K562 (cell line): ENCODE data around the gene OVCA2. TPM values are rescaled to one million over a fixed set of nuclear protein-coding genes. Genes with fewer than 3 reads are reported as not detected.

Experiments used
- ATAC-seq: fragments of 200-7000 bp; cut with Tn5 transposase; 3 replicates; pipeline ENCODE4 v1.9.1; 2020; ENCODE audit warnings: moderate library complexity
- BruUV-seq: library from RNA; stranded (reverse); fragments of 400-500 nt; replicated peaks from 2 replicates; lab custom pipeline; 2021; lab: Mats Ljungman, UMichigan
- CTCF ChIA-PET: fragments of 300-600 bp; formaldehyde crosslinking; extraction: SDS; loops from one replicate; lab custom pipeline; 2021; ENCODE audit warnings: low intra/inter-chr PET ratio; lab: Yijun Ruan, JAX
- POLR2A ChIA-PET: fragments of 300-600, 350-650 bp; sonication (Branson Sonifier 250); formaldehyde crosslinking; extraction: SDS; loops from one replicate; lab custom pipeline; 2021; ENCODE audit warnings: antibody characterized with exemption, inconsistent platforms; lab: Yijun Ruan, JAX
- DNase-seq, 4 experiments: peaks; one replicate each; pipeline versions ENCODE4 v3.0.0 to v3.0.0-alpha.2; 2011 to 2018; ENCODE audit warnings: low spot score in 3 of 4, mixed read lengths in 3 of 4; ENCODE audit errors: extremely low read depth in 1 of 4
- FAIRE-seq: peaks from 2 replicates; lab custom pipeline; 2011; peaks lifted over from hg19 to GRCh38; lab: Jason Lieb, UNC
- H2AFZ ChIP-seq: 2 replicates; pipeline ENCODE4 v1.6.0; 2011; ENCODE audit warnings: low read depth, low read length, control low read depth, inconsistent platforms
- H3K27ac ChIP-seq: fragments of 200-600 bp; 3 replicates; pipeline ENCODE4 v1.8.0; 2011; ENCODE audit warnings: low read depth, mild to moderate bottlenecking, control low read depth, inconsistent platforms, low read length, moderate library complexity, mixed read lengths; ENCODE audit errors: extremely low read depth
- H3K27me3 ChIP-seq, 2 experiments: fragments of 300-600 bp in 1 of 2; 2 replicates in 1 of 2; 3 replicates in 1 of 2; pipeline versions ENCODE4 v1.6.0 to v1.8.0; 2011; ENCODE audit warnings: inconsistent platforms in 2 of 2, low read length in 2 of 2, mild to moderate bottlenecking in 1 of 2, mixed read lengths in 1 of 2, moderate library complexity in 1 of 2; ENCODE audit not compliant: control insufficient read depth in 2 of 2, insufficient read depth in 2 of 2
- H3K36me3 ChIP-seq: fragments of 300-600 bp; 3 replicates; pipeline ENCODE4 v1.8.0; 2011; ENCODE audit warnings: mild to moderate bottlenecking, low read length, inconsistent platforms; ENCODE audit not compliant: control insufficient read depth, insufficient read depth
- H3K4me1 ChIP-seq, 2 experiments: fragments of 200-600 bp in 1 of 2; replicated peaks in 1 of 2; 2 replicates in 1 of 2; 3 replicates in 1 of 2; pipeline versions ENCODE4 v1.5.1 to v1.8.0; 2011; ENCODE audit warnings: inconsistent platforms in 2 of 2, low read length in 2 of 2, mild to moderate bottlenecking in 1 of 2, mixed read lengths in 1 of 2, moderate library complexity in 1 of 2; ENCODE audit not compliant: control insufficient read depth in 2 of 2, insufficient read depth in 2 of 2
- H3K4me2 ChIP-seq: 2 replicates; pipeline ENCODE4 v1.6.1; 2011; ENCODE audit warnings: low read length, control low read depth, inconsistent platforms, mixed read lengths; ENCODE audit not compliant: insufficient read depth
- H3K4me3 ChIP-seq: fragments of 200-600 bp; sonication (generic), shearing (Covaris generic); 2 replicates; pipeline ENCODE4 v1.5.1; 2016; ENCODE audit warnings: control low read depth, inconsistent platforms
- H3K79me2 ChIP-seq: fragments of 200-600 bp; 3 replicates; pipeline ENCODE4 v1.8.0; 2011; ENCODE audit warnings: low read length, inconsistent platforms; ENCODE audit not compliant: control insufficient read depth, insufficient read depth
- H3K9ac ChIP-seq, 2 experiments: 2 replicates each; pipeline versions ENCODE4 v1.6.0 to v1.6.1; 2011; ENCODE audit warnings: low read depth in 2 of 2, low read length in 2 of 2, control low read depth in 1 of 2, inconsistent platforms in 1 of 2, mild to moderate bottlenecking in 1 of 2, mixed read lengths in 1 of 2; ENCODE audit not compliant: insufficient read depth in 1 of 2
- H3K9me1 ChIP-seq: one replicate; pipeline ENCODE4 v1.6.0; 2011; ENCODE audit warnings: inconsistent platforms, mild to moderate bottlenecking, low read length, moderate library complexity; ENCODE audit not compliant: control insufficient read depth, insufficient read depth
- H3K9me3 ChIP-seq: replicated peaks from 2 replicates; pipeline ENCODE4 v1.5.1; 2011; ENCODE audit warnings: low read depth, low read length, inconsistent platforms; ENCODE audit not compliant: control insufficient read depth, insufficient read depth
- H4K20me1 ChIP-seq: replicated peaks from 2 replicates; pipeline ENCODE4 v1.6.1; 2011; ENCODE audit warnings: low read length, inconsistent platforms, mixed read lengths; ENCODE audit not compliant: control insufficient read depth, insufficient read depth
- CBFB ChIP-seq: sonication (generic); formaldehyde crosslinking; IDR thresholded peaks from 2 replicates; pipeline ENCODE4 v1.4.0; 2020; ENCODE audit warnings: mild to moderate bottlenecking, missing genetic modification reagents
- CC2D1A ChIP-seq: fragments of 450-650 bp; IDR thresholded peaks from 2 replicates; pipeline ENCODE4 v1.6.1; 2017; ENCODE audit warnings: mild to moderate bottlenecking
- CHD2 ChIP-seq: IDR thresholded peaks from 2 replicates; pipeline ENCODE4 v1.6.1; 2011; ENCODE audit warnings: low read depth, low read length
- DDX20 ChIP-seq: fragments of 450-650 bp; IDR thresholded peaks from 2 replicates; pipeline ENCODE4 v1.6.1; 2016; ENCODE audit warnings: missing genetic modification characterization, low read depth, mild to moderate bottlenecking, missing compliant biosample characterization, moderate library complexity
- FOXA1 ChIP-seq: fragments of 450-650 bp; IDR thresholded peaks from 2 replicates; pipeline ENCODE4 v1.6.1; 2016; ENCODE audit warnings: mild to moderate bottlenecking, borderline replicate concordance
- MTF1 ChIP-seq: fragments of 250-450 bp; sonication (Bioruptor Pico); IDR thresholded peaks from 2 replicates; pipeline ENCODE4 v1.9.0; 2021; ENCODE audit warnings: moderate library complexity, mild to moderate bottlenecking, inconsistent platforms, borderline replicate concordance
- SPI1 ChIP-seq: IDR thresholded peaks from 2 replicates; pipeline ENCODE4 v1.6.1; 2011; ENCODE audit warnings: low read depth, low read length, control low read depth, borderline replicate concordance
- ZC3H11A ChIP-seq: IDR thresholded peaks from 2 replicates; pipeline ENCODE4 v1.6.1; 2012; ENCODE audit warnings: low read depth, low read length, improper control_type of control experiment
- ZNF175 ChIP-seq: fragments of 200-800 bp; sonication (Bioruptor generic); IDR thresholded peaks from 2 replicates; pipeline ENCODE4 v1.6.1; 2016; ENCODE audit warnings: low read depth, mild to moderate bottlenecking, missing genetic modification characterization, missing compliant biosample characterization
- ZNF586 ChIP-seq: fragments of 450-650 bp; formaldehyde crosslinking; conservative IDR thresholded peaks from 2 replicates; pipeline ENCODE4 v1.4.0; 2020; ENCODE audit warnings: mild to moderate bottlenecking, moderate library complexity
- ZNF707 ChIP-seq: fragments of 250-450 bp; sonication (Bioruptor Pico); conservative IDR thresholded peaks from 2 replicates; pipeline ENCODE4 v1.8.0; 2022; ENCODE audit warnings: inconsistent platforms, mild to moderate bottlenecking, moderate library complexity
- WGBS: fragments of 100-300 bp; shearing (Covaris generic); methylation state at CpG from one replicate; pipeline ENCODE4 v1.1.6; 2016; ENCODE audit warnings: low coverage, mixed read lengths; ENCODE audit not compliant: insufficient coverage; ENCODE audit errors: missing lambda C conversion rate; 5-methylcytosine and 5-hydroxymethylcytosine counted together
- in situ Hi-C: fragments of 300-500 bp; cut with MboI; formaldehyde crosslinking; loops from 4 replicates; pipeline ENCODE4 v1.15.0; 2018; ENCODE audit warnings: inconsistent platforms, mixed read lengths
- intact Hi-C: fragments of 100-400 bp; cut with micrococcal nuclease; formaldehyde crosslinking; loops from 2 replicates; pipeline ENCODE4 v1.14.2; 2022
- polyA plus RNA-seq, 8 experiments: library from polyadenylated mRNA; depleted of rRNA in 4 of 8; stranded (reverse) in 5 of 8; unstranded in 3 of 8; fragments of >200 nt; fragmentation: Nextera tagmentation in 2 of 8; fragmentation: Illumina TruSeq in 1 of 8; extraction: Ambion mirVana in 2 of 8; extraction: Trizol in 1 of 8; gene quantifications; 2 replicates each; pipeline versions ENCODE4 v1.2.1 to v1.2.3, GENCODE V29; 2011 to 2014; ENCODE audit warnings: inconsistent platforms in 1 of 8, missing spikeins in 1 of 8
- total RNA-seq, 7 experiments: library from RNA; depleted of rRNA in 6 of 7; stranded (reverse); fragments of >200 nt in 6 of 7; fragmentation: Illumina TruSeq in 2 of 7; extraction: Trizol in 2 of 7; gene quantifications; 2 replicates each; pipeline versions ENCODE4 v1.2.1 to v1.2.3, GENCODE V29; 2011 to 2021; ENCODE audit warnings: low replicate concordance in 1 of 7
- TF ChIP-seq, protein P1 (sequence below): fragments of 450-650 bp; IDR thresholded peaks from 2 replicates; pipeline ENCODE4 v1.6.1; 2016; ENCODE audit warnings: borderline replicate concordance
- TF ChIP-seq, protein P2 (sequence below), 2 experiments: fragments of 450-650 bp; conservative IDR thresholded peaks; 2 replicates each; pipeline ENCODE4 v1.6.1; 2017; ENCODE audit warnings: mild to moderate bottlenecking in 2 of 2, moderate library complexity in 2 of 2

The OVCA2 gene
- total and polyA plus RNA-seq, 9 of the 15 experiments (the other 6 are each of a cell fraction or from before 2014, with no cell fraction given): 3.0 to 23.7 (median 14.1) TPM

DNA sequence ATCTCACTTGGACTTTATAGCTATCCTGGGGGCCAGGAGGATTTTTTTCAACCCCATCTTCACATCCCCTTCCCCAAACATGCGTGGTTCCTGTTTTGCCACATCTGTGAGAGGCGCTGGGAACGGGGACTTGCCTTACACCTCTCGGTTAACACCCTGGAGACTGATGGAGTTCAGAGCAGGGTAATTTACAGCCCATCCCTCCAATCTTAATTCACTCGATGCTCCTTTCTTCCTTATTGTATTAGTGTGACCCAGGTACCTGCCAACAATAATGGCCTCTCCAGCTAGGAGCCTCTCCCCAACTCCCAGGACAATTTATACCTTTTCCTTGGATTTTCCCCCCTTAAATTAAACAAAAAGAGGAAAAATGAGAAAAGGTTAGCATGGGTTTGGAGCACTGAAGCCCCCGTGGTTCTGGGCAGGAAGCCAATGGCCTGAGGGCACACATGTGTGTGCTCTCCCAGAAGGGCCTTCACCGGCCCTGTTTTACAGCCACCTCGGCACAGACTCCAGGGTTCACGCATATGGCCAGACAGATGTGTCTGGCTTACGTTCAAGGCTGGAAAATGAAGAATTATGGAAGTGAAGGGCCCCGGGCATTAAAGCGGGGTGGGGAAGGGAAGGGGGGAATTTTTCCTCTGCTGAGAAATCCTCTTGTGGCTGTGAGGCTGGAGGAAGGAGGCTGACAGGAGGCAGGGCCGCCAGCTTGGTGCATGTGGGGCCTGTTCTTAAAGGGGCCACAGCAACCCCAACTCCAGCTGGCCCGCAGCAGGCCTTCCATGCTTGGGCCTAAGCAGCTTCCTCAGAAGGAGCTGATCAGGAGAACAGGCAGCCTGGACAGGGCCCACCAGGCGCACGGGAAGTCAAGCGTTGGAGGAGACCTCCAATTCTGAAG lies 34.5 kb downstream of the OVCA2 start:
- H3K36me3 ChIP-seq: peaks cover 16% of the 10 kb centered on the region; the same call in 2 of the 3 replicates
- H3K79me2 ChIP-seq: no peaks in the 10 kb centered on the region
- peak overlapping the region in 1 of 2 experiments; percentile 43; a peak in 1 of 4 replicates for H3K9ac ChIP-seq
- in situ Hi-C loops (no loop called here), intact Hi-C loops (no loop called here)
- H3K27ac ChIP-seq: no peak overlapping the region
- H3K4me2 ChIP-seq: no peak overlapping the region
- no peaks in the 10 kb centered on the region for H3K27me3 ChIP-seq
- ATAC-seq (no peak), FAIRE-seq (no peak), DNase-seq (no peak)
- ChIA-PET CTCF (no interaction called here), POLR2A (interaction anchor here (0.5 to 0.9 kb wide), 3 partner anchors 8 to 211 kb away, joined by 3 to 4 read pairs (median 3); no protein-coding TSS in a partner anchor)
- H3K9me3 ChIP-seq: no peaks in the 10 kb centered on the region
- H3K9me1 ChIP-seq: no peaks in the 10 kb centered on the region
- peaks cover 0 to 4% of the 10 kb centered on the region in 2 experiments; a peak in 1 of 5 replicates for H3K4me1 ChIP-seq
- no TSS peak for BruUV-seq
- H2AFZ ChIP-seq: no peak overlapping the region
- H4K20me1 ChIP-seq: no peaks in the 10 kb centered on the region
- H3K4me3 ChIP-seq: no peak overlapping the region
- WGBS: 80% methylated on average over 15 of the region's 17 CpGs
- TF ChIP-seq, protein P1, sequence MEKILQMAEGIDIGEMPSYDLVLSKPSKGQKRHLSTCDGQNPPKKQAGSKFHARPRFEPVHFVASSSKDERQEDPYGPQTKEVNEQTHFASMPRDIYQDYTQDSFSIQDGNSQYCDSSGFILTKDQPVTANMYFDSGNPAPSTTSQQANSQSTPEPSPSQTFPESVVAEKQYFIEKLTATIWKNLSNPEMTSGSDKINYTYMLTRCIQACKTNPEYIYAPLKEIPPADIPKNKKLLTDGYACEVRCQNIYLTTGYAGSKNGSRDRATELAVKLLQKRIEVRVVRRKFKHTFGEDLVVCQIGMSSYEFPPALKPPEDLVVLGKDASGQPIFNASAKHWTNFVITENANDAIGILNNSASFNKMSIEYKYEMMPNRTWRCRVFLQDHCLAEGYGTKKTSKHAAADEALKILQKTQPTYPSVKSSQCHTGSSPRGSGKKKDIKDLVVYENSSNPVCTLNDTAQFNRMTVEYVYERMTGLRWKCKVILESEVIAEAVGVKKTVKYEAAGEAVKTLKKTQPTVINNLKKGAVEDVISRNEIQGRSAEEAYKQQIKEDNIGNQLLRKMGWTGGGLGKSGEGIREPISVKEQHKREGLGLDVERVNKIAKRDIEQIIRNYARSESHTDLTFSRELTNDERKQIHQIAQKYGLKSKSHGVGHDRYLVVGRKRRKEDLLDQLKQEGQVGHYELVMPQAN: no peak
- TF ChIP-seq ZNF707 (no peak), FOXA1 (no peak), SPI1 (no peak), DDX20 (tag) (no peak), ZNF586 (no peak), ZNF175 (CRISPR knock-in tag) (no peak), MTF1 (CRISPR knock-in tag) (no peak), CBFB (CRISPR knock-in tag) (no peak), ZC3H11A (no peak), CHD2 (no peak), CC2D1A (no peak)
- TF ChIP-seq, protein P2, sequence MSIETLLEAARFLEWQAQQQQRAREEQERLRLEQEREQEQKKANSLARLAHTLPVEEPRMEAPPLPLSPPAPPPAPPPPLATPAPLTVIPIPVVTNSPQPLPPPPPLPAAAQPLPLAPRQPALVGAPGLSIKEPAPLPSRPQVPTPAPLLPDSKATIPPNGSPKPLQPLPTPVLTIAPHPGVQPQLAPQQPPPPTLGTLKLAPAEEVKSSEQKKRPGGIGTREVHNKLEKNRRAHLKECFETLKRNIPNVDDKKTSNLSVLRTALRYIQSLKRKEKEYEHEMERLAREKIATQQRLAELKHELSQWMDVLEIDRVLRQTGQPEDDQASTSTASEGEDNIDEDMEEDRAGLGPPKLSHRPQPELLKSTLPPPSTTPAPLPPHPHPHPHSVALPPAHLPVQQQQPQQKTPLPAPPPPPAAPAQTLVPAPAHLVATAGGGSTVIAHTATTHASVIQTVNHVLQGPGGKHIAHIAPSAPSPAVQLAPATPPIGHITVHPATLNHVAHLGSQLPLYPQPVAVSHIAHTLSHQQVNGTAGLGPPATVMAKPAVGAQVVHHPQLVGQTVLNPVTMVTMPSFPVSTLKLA (conservative IDR thresholded peaks at IDR 0.05): no peak
